Subcutaneous adipose tissue (tissue), 4 donors: ENCODE results near the gene OBP2A. TPM values are rescaled to one million over a fixed set of nuclear protein-coding genes. Genes with fewer than 3 reads are reported as not detected.

Source experiments
- total RNA-seq, 4 donors: library from RNA; depleted of rRNA; stranded (reverse); fragments of >200 nt; gene quantifications; one replicate each; pipeline ENCODE4 v1.1.0, GENCODE V29; 2016
- TF ChIP-seq, protein P1 (sequence below): fragments of 450-650 bp; IDR thresholded peaks from one replicate; pipeline ENCODE4 v1.5.1; 2016; ENCODE audit warnings: low read depth, mild to moderate bottlenecking, control low read depth, antibody characterized with exemption, moderate library complexity

OBP2A gene
- total RNA-seq, 4 donors from 2014 or later = not detected

DNA sequence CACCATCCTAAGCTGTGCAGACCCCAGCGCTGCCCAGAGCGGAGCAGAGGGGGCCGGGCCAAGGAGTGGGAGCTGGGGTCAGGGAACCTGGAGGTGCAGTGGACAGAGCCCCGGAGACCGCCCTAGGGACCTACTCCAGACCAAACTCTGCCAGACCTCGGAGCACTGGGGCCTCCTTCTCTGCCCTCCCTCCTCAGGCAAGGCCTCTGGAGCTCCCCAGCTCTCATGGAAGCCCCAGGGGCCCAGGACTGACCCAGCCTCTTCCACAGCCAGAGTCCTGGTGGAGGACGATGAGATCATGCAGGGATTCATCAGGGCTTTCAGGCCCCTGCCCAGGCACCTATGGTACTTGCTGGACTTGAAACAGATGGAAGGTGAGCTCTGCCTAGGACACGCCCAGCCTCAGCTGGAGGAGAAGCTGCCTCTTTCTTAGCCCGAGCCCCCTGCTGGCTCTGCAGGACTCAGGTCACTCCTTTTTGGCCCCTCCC is 19.3 kb downstream of the OBP2A start:
- TF ChIP-seq, protein P1, sequence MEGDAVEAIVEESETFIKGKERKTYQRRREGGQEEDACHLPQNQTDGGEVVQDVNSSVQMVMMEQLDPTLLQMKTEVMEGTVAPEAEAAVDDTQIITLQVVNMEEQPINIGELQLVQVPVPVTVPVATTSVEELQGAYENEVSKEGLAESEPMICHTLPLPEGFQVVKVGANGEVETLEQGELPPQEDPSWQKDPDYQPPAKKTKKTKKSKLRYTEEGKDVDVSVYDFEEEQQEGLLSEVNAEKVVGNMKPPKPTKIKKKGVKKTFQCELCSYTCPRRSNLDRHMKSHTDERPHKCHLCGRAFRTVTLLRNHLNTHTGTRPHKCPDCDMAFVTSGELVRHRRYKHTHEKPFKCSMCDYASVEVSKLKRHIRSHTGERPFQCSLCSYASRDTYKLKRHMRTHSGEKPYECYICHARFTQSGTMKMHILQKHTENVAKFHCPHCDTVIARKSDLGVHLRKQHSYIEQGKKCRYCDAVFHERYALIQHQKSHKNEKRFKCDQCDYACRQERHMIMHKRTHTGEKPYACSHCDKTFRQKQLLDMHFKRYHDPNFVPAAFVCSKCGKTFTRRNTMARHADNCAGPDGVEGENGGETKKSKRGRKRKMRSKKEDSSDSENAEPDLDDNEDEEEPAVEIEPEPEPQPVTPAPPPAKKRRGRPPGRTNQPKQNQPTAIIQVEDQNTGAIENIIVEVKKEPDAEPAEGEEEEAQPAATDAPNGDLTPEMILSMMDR = no peak

DNA sequence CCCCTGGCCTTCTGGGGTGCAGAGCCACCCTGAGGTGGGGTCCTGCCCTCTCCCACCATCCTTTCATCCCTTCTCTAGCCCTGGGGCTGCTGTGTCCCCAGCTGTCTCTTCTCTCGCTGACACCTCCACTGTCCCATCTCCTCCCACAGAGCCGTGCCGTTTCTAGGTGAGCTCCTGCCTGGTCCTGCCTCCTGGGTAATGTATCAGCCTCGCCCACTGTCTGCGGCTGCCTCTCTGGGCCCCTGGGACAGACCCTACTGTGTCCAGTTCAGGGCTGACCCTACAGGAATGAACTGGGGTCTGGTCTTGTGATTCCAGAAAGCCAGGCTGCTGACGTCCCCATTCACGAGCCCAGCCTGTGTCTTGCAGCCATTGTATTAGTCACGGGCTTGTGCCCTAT is 19.7 kb downstream of the OBP2A start:
- TF ChIP-seq, protein P1 = no peak

DNA sequence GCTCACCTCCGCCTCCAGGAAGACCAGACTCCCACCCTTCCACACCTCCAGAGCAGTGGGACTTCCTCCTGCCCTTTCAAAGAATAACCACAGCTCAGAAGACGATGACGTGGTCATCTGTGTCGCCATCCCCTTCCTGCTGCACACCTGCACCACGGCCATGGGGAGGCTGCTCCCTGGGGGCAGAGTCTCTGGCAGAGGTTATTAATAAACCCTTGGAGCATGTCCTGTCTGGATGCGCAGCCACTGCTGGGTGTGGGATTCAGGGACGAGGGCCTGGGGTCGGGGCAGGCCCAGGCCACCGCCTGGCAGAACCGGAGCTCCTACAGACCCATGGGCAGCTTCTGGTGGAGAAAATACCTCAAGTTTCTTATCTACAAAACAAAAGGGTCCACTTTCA is 20.6 kb downstream of the OBP2A start:
- TF ChIP-seq, protein P1 = no peak

DNA sequence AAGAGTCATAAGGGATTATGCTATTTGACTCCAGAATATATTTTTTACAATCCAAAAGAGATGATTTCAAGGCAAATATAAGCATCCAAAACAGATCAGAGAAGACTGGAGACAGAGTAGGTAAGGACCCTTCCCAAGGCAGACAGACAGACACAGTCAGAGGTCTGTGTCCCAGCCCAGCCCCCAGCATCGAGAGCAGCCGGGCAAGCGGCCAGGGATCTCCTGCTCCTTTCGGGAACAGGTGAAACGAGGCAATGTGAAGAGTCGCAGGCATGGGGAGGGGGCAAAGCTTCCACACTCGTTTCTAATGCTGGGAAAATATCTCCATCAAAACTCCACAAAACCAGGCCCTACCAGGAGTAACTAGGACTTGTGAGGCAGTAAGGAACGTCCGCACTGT is 21.4 kb downstream of the OBP2A start:
- TF ChIP-seq, protein P1 = no peak

DNA sequence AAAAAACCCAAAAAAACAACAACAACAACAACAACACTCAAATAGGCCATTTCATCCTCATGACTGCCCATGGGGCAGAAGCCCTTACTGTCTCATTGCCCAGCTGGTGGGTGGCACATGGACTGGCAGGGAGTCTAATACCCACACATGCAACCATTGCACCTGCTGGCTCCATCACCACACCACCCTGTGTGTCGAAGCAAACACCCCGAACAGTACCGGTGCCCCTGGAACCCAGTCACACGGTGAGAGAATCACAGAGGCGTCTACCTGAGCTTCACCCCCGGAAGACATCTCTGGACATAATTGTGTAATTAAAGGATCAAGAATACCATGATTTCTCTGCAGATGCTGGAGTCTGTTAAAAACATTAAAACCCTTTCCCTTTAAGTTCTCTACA is 22.1 kb downstream of the OBP2A start:
- TF ChIP-seq, protein P1 = no peak

DNA sequence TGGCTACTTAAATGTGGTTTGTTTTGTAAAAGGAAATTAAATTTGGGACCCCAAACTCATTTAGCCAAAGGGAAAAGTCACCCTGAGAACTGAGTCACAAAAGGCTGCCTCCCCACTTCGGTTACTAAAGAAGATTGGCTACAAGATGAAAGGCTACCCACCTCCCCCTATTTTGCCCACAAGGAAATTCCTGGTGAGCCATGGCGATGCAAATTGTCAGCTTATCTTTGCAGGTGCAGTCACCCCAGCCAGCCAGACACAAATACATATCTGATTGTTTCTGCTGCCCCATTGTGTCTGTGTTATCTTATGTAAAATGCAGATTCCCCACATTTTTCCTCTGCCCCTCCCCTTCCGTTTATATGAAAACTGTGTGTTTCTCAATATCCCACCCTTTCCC is 24.5 kb downstream of the OBP2A start:
- TF ChIP-seq, protein P1 = no peak

DNA sequence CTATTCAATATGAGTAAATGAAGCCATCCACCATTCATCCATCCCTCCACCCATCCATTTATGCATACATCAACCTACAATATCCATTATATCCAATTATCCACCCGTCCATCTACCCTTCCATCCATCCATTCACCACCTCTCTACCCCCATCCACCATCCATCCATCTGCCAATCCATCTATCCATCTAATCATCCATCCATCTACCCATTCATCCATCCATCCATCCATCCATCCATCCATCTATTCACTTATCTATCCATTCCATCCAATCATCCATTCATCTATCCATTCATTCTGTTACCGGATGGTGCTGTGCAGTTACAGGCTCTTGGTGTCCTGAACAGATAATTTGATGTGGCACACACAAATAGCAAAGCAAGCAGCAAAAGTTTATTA is 26.3 kb downstream of the OBP2A start:
- TF ChIP-seq, protein P1 = no peak

DNA sequence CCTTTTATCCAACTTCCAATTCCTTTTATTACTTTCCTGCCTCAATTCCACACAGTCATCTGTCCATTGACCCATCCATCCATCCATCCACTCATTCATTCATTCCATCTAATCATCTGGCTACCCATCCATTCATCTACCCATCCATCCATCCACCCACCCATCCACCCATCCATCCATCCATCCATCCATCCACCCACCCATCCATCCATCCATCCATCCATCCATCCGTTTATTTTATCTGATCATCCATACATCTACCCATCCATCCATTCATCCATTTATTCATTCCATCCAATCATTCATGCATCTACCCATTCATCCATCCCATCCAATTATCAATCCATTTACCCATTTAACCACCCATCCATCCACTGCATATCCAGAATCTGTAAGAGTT is 27.2 kb downstream of the OBP2A start:
- TF ChIP-seq, protein P1 = no peak
